ENCODE results near the gene MTUS2.

- TF ChIP-seq EZH2 (IDR thresholded peaks at IDR 0.05; ENCODE audit: borderline replicate concordance, low read depth, low read length, poor library complexity, severe bottlenecking) (no peak), CTCF (conservative IDR thresholded peaks at IDR 0.05; ENCODE audit: low read depth, low read length) (no peak)
Measured at GRCh38 chr13:29171244-29171643, 351.1 kb downstream of the MTUS2 start.
